Stimulated activated CD8-positive, alpha-beta memory T cell treated with anti-CD3 and anti-CD28 coated beads, Interleukin-15, amount 100 ng/mL, for 48 hours (primary cell): ENCODE measurements around the gene AHI1.
A peak's percentile ranks its signal among the peaks of the same experiment; 100 is the strongest.

Experiments
- DNase-seq, 2 donors: peaks; one replicate each; pipeline ENCODE4 v3.0.0-alpha.2; 2020; ENCODE audit warnings: low read depth in 2 of 2

The AHI1 gene

GRCh38 chr6:135497412-135498184, at the start of gene AHI1:
TSS of gene AHI1 (minus strand) at chr6:135497740. CDS start at chr6:135492237, 5,503 bp downstream.
- peak; percentile 91 to 92 for DNase-seq

- DNase-seq, result no peak
These were observed 49.3 kb upstream of the AHI1 start for GRCh38 chr6:135546680-135547418.

- DNase-seq, result no peak
These were observed 48.7 kb upstream of the AHI1 start for GRCh38 chr6:135546206-135546605.

- DNase-seq, result no peak
These were observed 42.8 kb upstream of the AHI1 start for GRCh38 chr6:135540207-135540840.

GRCh38 chr6:135537741-135538301, 40.3 kb upstream of the AHI1 start:
- peak; percentile 31 to 45 for DNase-seq

GRCh38 chr6:135535989-135536414, 38.5 kb upstream of the AHI1 start:
- no peak for DNase-seq

- no peak for DNase-seq
These were observed 37.3 kb upstream of the AHI1 start for GRCh38 chr6:135534773-135535380.

GRCh38 chr6:135532559-135532958, 35.0 kb upstream of the AHI1 start:
- no peak for DNase-seq

GRCh38 chr6:135531954-135532490, 34.5 kb upstream of the AHI1 start:
- no peak for DNase-seq

- DNase-seq, result no peak
These were observed 32.6 kb upstream of the AHI1 start for GRCh38 chr6:135530113-135530512.

GRCh38 chr6:135527960-135528249, 30.4 kb upstream of the AHI1 start:
- no peak for DNase-seq

- no peak for DNase-seq
These were observed 29.8 kb upstream of the AHI1 start for GRCh38 chr6:135527116-135527959.

- no peak for DNase-seq
These were observed 28.1 kb upstream of the AHI1 start for GRCh38 chr6:135525594-135525993.

GRCh38 chr6:135522965-135523692, 25.6 kb upstream of the AHI1 start:
- DNase-seq, result no peak

- no peak for DNase-seq
These were observed 23.9 kb upstream of the AHI1 start for GRCh38 chr6:135521431-135521830.

- DNase-seq, result no peak
These were observed 23.2 kb upstream of the AHI1 start for GRCh38 chr6:135520781-135521180.

GRCh38 chr6:135519348-135519747, 21.8 kb upstream of the AHI1 start:
- DNase-seq, result no peak

- no peak for DNase-seq
These were observed 20.0 kb upstream of the AHI1 start for GRCh38 chr6:135517527-135517926.

GRCh38 chr6:135514706-135515105, 17.2 kb upstream of the AHI1 start:
- no peak for DNase-seq
